Stimulated activated naive CD8-positive, alpha-beta T cell treated with anti-CD3 and anti-CD28 coated beads, Interleukin-15, Interleukin-2, amounts not matched to agents 100 U/mL and 50 U/mL, for 24 hours (primary cell): Measurements from ENCODE around the gene ULK3.
"Not testable (repeated sequence)": the region's sequence is repeated elsewhere in the genome, so short reads cannot be mapped to it uniquely, and the experiment has no call there.

Experiments
- ATAC-seq: fragments of 150-1000 bp; cut with Tn5 transposase; one replicate; pipeline ENCODE4 v1.10.0; 2021
- DNase-seq: peaks from one replicate; pipeline ENCODE4 v3.0.0; 2021

Gene ULK3

GRCh38 chr15:74842581-74843444, at the start of gene ULK3:
Gene ULK3 (minus strand): TSS chr15:74843156. CDS start chr15:74843105, 51 bp downstream.
- DNase-seq = peak; percentile 97
- ATAC-seq = peak; percentile 89

- ATAC-seq = no peak
- DNase-seq = no peak
These were observed 49.4 kb upstream of the ULK3 start for GRCh38 chr15:74892313-74892712.

GRCh38 chr15:74891469-74891868, 48.5 kb upstream of the ULK3 start:
- DNase-seq (no peak), ATAC-seq (no peak)

GRCh38 chr15:74890665-74890960, 47.7 kb upstream of the ULK3 start:
- DNase-seq (no peak), ATAC-seq (no peak)

GRCh38 chr15:74889883-74890664, 47.1 kb upstream of the ULK3 start, which contains the start of gene MPI:
Gene MPI (plus strand): TSS chr15:74890042. CDS start chr15:74890074, 32 bp downstream.
- peak; percentile 92 for DNase-seq
- peak; percentile 99 for ATAC-seq

- peak; percentile 37 for DNase-seq
- ATAC-seq = no peak
These were observed 46.5 kb upstream of the ULK3 start for GRCh38 chr15:74889390-74889882.

- DNase-seq = no peak
- ATAC-seq = no peak
These were observed 45.8 kb upstream of the ULK3 start for GRCh38 chr15:74888716-74889115.

GRCh38 chr15:74887537-74888193, 44.7 kb upstream of the ULK3 start:
- not testable (repeated sequence) for ATAC-seq, DNase-seq

- ATAC-seq (no peak), DNase-seq (no peak)
These were observed 42.5 kb upstream of the ULK3 start for GRCh38 chr15:74885461-74885860.

GRCh38 chr15:74884428-74885223, 41.7 kb upstream of the ULK3 start:
- no peak for ATAC-seq
- no peak for DNase-seq

GRCh38 chr15:74882528-74882927, 39.6 kb upstream of the ULK3 start:
- ATAC-seq = no peak
- DNase-seq = no peak

- ATAC-seq = no peak
- no peak for DNase-seq
These were observed 35.3 kb upstream of the ULK3 start for GRCh38 chr15:74878273-74878672.

GRCh38 chr15:74873756-74874424, 30.9 kb upstream of the ULK3 start:
- ATAC-seq (peak; percentile 1), DNase-seq (peak; percentile 27)

- peak; percentile 93 for ATAC-seq
These were observed 30.2 kb upstream of the ULK3 start, which contains the start of gene SCAMP2 for GRCh38 chr15:74873036-74873755. Gene SCAMP2 (minus strand): TSS chr15:74873365. CDS start chr15:74873255, 110 bp downstream.

GRCh38 chr15:74872702-74873035, 29.7 kb upstream of the ULK3 start:
- DNase-seq = no peak
- ATAC-seq = no peak

More at GRCh38 chr15:74873036-74873755, 30.2 kb upstream of the ULK3 start, which contains the start of gene SCAMP2:
- DNase-seq = peak; percentile 92

GRCh38 chr15:74870436-74871215, 27.7 kb upstream of the ULK3 start:
- no peak for ATAC-seq
- DNase-seq = no peak

- ATAC-seq (peak; percentile 12), DNase-seq (peak; percentile 40)
These were observed 26.9 kb upstream of the ULK3 start for GRCh38 chr15:74869726-74870407.

GRCh38 chr15:74869372-74869725, 26.4 kb upstream of the ULK3 start:
- ATAC-seq (no peak), DNase-seq (no peak)

- DNase-seq = no peak
- no peak for ATAC-seq
These were observed 25.1 kb upstream of the ULK3 start for GRCh38 chr15:74868059-74868458.
